Measurements from ENCODE around the gene IFT122. TPM values are rescaled to one million over a fixed set of nuclear protein-coding genes. Genes with fewer than 3 reads are reported as not detected.

Gene IFT122
- polyA plus RNA-seq, 1 experiment = 27.8 TPM

DNA sequence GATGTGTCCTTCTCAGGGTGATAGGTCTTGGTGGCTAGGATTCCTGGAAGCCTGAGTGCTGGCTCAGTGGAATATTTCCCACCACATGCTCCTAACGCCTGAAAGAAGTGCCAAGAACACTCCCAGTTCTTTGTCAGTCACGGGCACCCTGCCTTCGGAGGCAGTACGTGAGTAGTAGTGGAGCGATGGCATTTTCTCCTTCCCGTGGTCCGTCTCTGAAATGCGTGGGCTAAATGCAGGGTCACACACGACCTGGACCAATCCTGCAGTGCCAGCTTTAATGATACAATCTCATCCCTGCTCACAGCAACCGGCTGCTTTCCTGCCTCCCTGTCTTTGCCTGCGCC, 117.5 kb downstream of the IFT122 start:
- Histone ChIP-seq H3K27me3 (ENCODE audit: control insufficient read depth, insufficient read depth, low read length) (no peaks in the 10 kb centered on the region), H3K36me3 (ENCODE audit: control insufficient read depth, insufficient read depth, low read length) (peaks cover 24% of the 10 kb centered on the region), H3K4me3 (ENCODE audit: low read depth, low read length) (no peak overlapping the region)
- ChIA-PET CTCF (interaction anchor here (0.7 to 0.9 kb wide), 2 partner anchors 65 to 67 kb away, joined by 4 read pairs; no protein-coding TSS in a partner anchor), POLR2A (no interaction called here)
- DNase-seq (ENCODE audit: low read depth) = peak; percentile 78
- TF ChIP-seq, protein P1, sequence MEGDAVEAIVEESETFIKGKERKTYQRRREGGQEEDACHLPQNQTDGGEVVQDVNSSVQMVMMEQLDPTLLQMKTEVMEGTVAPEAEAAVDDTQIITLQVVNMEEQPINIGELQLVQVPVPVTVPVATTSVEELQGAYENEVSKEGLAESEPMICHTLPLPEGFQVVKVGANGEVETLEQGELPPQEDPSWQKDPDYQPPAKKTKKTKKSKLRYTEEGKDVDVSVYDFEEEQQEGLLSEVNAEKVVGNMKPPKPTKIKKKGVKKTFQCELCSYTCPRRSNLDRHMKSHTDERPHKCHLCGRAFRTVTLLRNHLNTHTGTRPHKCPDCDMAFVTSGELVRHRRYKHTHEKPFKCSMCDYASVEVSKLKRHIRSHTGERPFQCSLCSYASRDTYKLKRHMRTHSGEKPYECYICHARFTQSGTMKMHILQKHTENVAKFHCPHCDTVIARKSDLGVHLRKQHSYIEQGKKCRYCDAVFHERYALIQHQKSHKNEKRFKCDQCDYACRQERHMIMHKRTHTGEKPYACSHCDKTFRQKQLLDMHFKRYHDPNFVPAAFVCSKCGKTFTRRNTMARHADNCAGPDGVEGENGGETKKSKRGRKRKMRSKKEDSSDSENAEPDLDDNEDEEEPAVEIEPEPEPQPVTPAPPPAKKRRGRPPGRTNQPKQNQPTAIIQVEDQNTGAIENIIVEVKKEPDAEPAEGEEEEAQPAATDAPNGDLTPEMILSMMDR (IDR thresholded peaks at IDR 0.05; ENCODE audit: insufficient read depth, low read depth, low read length) = no peak

DNA sequence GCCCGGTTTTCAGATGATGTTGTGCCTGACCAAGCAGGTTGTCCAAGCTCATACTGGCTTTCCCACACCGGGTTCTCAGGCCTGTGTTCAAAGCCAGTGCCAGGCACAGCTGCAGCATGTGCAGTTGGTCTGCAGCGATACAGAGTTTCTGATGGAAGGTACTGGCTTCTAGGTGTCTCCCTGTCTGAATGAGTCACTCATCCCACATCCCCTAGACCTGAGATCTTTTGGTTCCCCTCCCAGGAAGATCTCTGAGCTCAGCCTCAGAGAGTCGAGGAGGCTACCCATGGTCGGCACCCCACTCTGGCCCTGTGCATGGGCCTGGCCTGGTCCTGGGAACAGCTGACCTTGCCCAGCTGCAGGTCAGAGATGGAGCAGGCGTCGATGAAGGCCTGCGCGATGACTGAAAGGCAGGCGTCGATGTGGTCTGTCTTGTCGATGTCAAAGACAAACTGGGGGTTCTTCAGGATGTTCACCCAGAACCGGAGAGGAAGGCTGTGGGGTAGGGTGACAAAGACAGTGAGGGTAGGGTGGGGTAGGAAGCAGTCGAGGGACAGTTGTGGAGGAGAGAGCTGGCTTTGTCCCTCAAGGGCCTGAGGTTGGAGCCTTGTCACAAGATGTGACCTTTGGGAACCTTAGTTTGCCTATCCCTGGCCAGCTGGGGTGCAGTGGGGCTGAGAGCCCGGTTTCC, 118.2 kb downstream of the IFT122 start:
- no peak for DNase-seq (ENCODE audit: low read depth)
- H3K4me3 ChIP-seq (ENCODE audit: low read depth, low read length) = no peak overlapping the region
- CTCF ChIA-PET = interaction anchor here (0.8 to 1.3 kb wide), 4 partner anchors 11 to 91 kb away, joined by 3 to 4 read pairs (median 4); no protein-coding TSS in a partner anchor
- POLR2A ChIA-PET = interaction anchor here (0.6 kb wide), 1 partner anchor 9 kb away, joined by 3 read pairs; no protein-coding TSS in a partner anchor
- H3K36me3 ChIP-seq (ENCODE audit: control insufficient read depth, insufficient read depth, low read length) = peaks cover 28% of the 10 kb centered on the region
- no peaks in the 10 kb centered on the region for H3K27me3 ChIP-seq (ENCODE audit: control insufficient read depth, insufficient read depth, low read length)
- TF ChIP-seq, protein P1 (IDR thresholded peaks at IDR 0.05; ENCODE audit: insufficient read depth, low read depth, low read length) = no peak

DNA sequence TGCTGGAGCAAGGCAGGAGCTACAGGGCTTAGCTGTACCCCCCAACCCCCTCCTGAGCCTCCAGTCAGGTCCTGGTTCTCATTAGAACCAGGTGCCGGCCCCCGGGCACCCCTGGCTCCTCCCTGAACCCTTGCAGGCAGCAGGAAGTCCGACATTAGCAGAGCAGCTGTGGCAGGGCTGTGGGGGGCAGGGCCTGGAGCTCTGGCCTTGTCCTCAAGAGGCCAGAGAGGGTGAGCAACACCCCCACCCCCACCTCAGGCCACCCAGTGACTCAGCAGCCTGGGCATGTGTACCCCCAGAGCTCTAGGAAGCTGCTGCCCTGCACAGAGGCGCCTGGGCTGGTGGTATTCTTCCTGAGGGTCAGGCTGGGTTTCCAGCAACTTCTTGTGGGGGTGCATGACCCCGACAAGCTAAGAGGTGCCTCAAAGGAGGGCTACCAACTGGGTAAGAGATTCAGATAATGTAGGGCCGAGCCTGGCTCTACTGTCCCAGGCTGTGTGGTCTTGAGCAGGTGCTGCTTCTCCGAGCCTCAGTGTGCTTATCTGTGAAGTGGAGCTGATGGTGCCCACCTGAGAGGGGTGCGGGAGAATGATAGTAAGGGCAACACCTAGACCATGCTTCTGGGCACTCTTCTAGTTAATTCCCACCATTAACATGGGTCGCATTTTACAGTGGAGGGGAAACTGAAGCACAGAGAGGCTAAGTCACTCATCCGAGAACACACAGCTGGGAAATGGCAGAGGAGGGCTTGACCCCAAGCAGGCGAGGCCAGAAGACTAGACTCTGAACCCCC, 118.9 kb downstream of the IFT122 start:
- CTCF ChIA-PET = interaction anchor here (0.8 to 1.3 kb wide), 5 partner anchors 10 to 271 kb away, joined by 3 to 4 read pairs (median 3); no protein-coding TSS in a partner anchor

DNA sequence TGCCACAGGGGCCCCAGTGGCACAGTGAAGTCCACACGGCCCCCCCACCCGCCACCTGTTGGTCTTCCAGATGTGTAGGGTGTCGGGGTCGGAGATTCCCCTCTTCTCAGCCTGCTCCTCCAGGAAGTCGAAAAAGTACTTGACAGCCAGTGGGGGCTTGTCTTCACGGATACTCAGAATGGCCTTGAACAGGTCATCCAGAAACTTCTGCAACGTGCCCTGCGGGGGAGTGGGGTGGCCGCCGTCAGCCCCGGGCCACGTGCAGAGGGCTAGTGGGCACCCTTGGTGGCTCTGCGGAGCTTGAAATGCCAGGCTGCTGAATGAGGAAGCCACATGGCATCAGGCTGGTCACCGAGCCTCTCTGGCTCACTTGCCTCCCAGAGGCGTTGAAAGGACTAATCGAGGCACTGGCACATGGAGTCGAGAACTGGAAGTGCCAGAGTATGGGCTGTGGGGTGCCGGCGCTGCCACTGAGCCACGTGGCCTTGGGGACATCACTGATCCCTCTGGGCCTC, 119.6 kb downstream of the IFT122 start:
- H3K4me3 ChIP-seq (ENCODE audit: low read depth, low read length) = peak overlapping the region; percentile 38
- ChIA-PET POLR2A (no interaction called here), CTCF (interaction anchor here (0.9 to 2.7 kb wide), 4 partner anchors 9 to 270 kb away, joined by 3 to 12 read pairs (median 3); no protein-coding TSS in a partner anchor)
- peaks cover 34% of the 10 kb centered on the region for H3K36me3 ChIP-seq (ENCODE audit: control insufficient read depth, insufficient read depth, low read length)
- TF ChIP-seq, protein P1 (IDR thresholded peaks at IDR 0.05; ENCODE audit: insufficient read depth, low read depth, low read length) = no peak
- no peak for DNase-seq (ENCODE audit: low read depth)
- no peaks in the 10 kb centered on the region for H3K27me3 ChIP-seq (ENCODE audit: control insufficient read depth, insufficient read depth, low read length)

More for the DNA sequence above, 118.9 kb downstream of the IFT122 start:
- no peak overlapping the region; the same call in 1 of the 2 replicates for H3K4me3 ChIP-seq (ENCODE audit: low read depth, low read length)
- TF ChIP-seq, protein P1 (IDR thresholded peaks at IDR 0.05; ENCODE audit: insufficient read depth, low read depth, low read length) = no peak
- H3K36me3 ChIP-seq (ENCODE audit: control insufficient read depth, insufficient read depth, low read length) = peaks cover 31% of the 10 kb centered on the region
- POLR2A ChIA-PET = no interaction called here
- DNase-seq (ENCODE audit: low read depth) = peak; percentile 68
- H3K27me3 ChIP-seq (ENCODE audit: control insufficient read depth, insufficient read depth, low read length) = no peaks in the 10 kb centered on the region
